B cell (primary cell): ENCODE measurements around the gene TEX35. TPM values are rescaled to one million over a fixed set of nuclear protein-coding genes. Genes with fewer than 3 reads are reported as not detected.

ENCODE experiments used
- ATAC-seq: fragments of 200-7000 bp; cut with Tn5 transposase; one replicate; pipeline ENCODE4 v1.10.0; 2021; ENCODE audit warnings: low read depth, mild to moderate bottlenecking, moderate number of reproducible peaks, moderate library complexity
- CTCF ChIA-PET: fragments of 350-600 bp; sonication (Branson Sonifier 250); formaldehyde crosslinking; loops from one replicate; lab custom pipeline; 2021; ENCODE audit warnings: antibody characterized with exemption, inconsistent platforms; lab: Charles Lee
- POLR2A ChIA-PET: fragments of 350-600 bp; sonication (Branson Sonifier 250); formaldehyde crosslinking; loops from one replicate; lab custom pipeline; 2021; ENCODE audit warnings: antibody characterized with exemption; lab: Charles Lee
- DNase-seq: peaks from one replicate; pipeline ENCODE4 v3.0.0; 2013
- H2AFZ ChIP-seq: 2 replicates; pipeline ENCODE4 v1.6.1; 2012; ENCODE audit warnings: mild to moderate bottlenecking, low read depth, low read length; ENCODE audit not compliant: insufficient read depth, poor library complexity, severe bottlenecking
- H3K27ac ChIP-seq, 2 donors: 1 replicate in 1 of 2; 2 replicates in 1 of 2; pipeline ENCODE4 v1.5.1; 2012 to 2013; ENCODE audit warnings: low read length in 2 of 2, mild to moderate bottlenecking in 2 of 2, moderate library complexity in 1 of 2
- H3K27me3 ChIP-seq, 4 experiments: fragments of 200-600 bp in 1 of 4; sonication (generic) in 1 of 4; replicated peaks in 1 of 4; 1 replicate in 2 of 4; 2 replicates in 2 of 4; pipeline versions ENCODE4 v1.6.1 to v1.7.0; 2013 to 2016; ENCODE audit warnings: low read length in 3 of 4, mild to moderate bottlenecking in 2 of 4, mixed read lengths in 1 of 4, moderate library complexity in 1 of 4; ENCODE audit not compliant: insufficient read depth in 4 of 4, control insufficient read depth in 3 of 4; ENCODE audit errors: control extremely low read depth in 1 of 4
- H3K36me3 ChIP-seq, 2 experiments: replicated peaks in 1 of 2; 1 replicate in 1 of 2; 2 replicates in 1 of 2; pipeline versions ENCODE4 v1.6.1 to v1.7.1; 2013; ENCODE audit warnings: low read length in 1 of 2; ENCODE audit not compliant: insufficient read depth in 2 of 2, control insufficient read depth in 1 of 2; ENCODE audit errors: control extremely low read depth in 1 of 2, extremely low read depth in 1 of 2
- H3K4me1 ChIP-seq, 2 donors: fragments of 200-600 bp in 1 of 2; sonication (generic) in 1 of 2; 1 replicate in 1 of 2; 2 replicates in 1 of 2; pipeline versions ENCODE4 v1.5.1 to v1.6.1; 2013 to 2017; ENCODE audit warnings: low read length in 2 of 2; ENCODE audit not compliant: control insufficient read depth in 2 of 2, insufficient read depth in 2 of 2
- H3K4me2 ChIP-seq: replicated peaks from 2 replicates; pipeline ENCODE3; 2012; ENCODE audit warnings: mild to moderate bottlenecking, low read depth, low read length; ENCODE audit not compliant: poor library complexity, severe bottlenecking
- H3K4me3 ChIP-seq, 5 experiments: fragments of 200-600 bp in 1 of 5; sonication (generic) in 1 of 5; 1 replicate in 3 of 5; 2 replicates in 2 of 5; pipeline versions ENCODE4 v1.5.1 to v1.7.0; 2011 to 2016; ENCODE audit warnings: low read length in 4 of 5, mild to moderate bottlenecking in 4 of 5, low read depth in 2 of 5, control low read depth in 1 of 5, moderate library complexity in 1 of 5; ENCODE audit not compliant: insufficient read depth in 1 of 5; ENCODE audit errors: control extremely low read depth in 1 of 5, extremely low read depth in 1 of 5
- H3K79me2 ChIP-seq: fragments of 200-600 bp; sonication (generic); one replicate; pipeline ENCODE4 v1.6.0; 2016; ENCODE audit warnings: low read length; ENCODE audit not compliant: control insufficient read depth, insufficient read depth
- H3K9ac ChIP-seq: fragments of 200-600 bp; sonication (generic); 2 replicates; pipeline ENCODE4 v1.6.1; 2017; ENCODE audit warnings: mild to moderate bottlenecking, low read length, moderate library complexity
- H3K9me3 ChIP-seq, 3 donors: one replicate each; pipeline versions ENCODE4 v1.6.1 to v1.7.1; 2013; ENCODE audit warnings: low read length in 2 of 3; ENCODE audit not compliant: control insufficient read depth in 2 of 3, insufficient read depth in 1 of 3; ENCODE audit errors: control extremely low read depth in 1 of 3
- H4K20me1 ChIP-seq: 2 replicates; pipeline ENCODE4 v1.6.0; 2012; ENCODE audit warnings: mild to moderate bottlenecking, low read length; ENCODE audit not compliant: insufficient read depth, control insufficient read depth, poor library complexity, severe bottlenecking
- H3K27ac Mint-ChIP-seq: one replicate; pipeline ENCODE4 v1.8.0; 2021; ENCODE audit warnings: mixed read lengths
- H3K27me3 Mint-ChIP-seq: one replicate; pipeline ENCODE4 v1.8.0; 2021; ENCODE audit warnings: mixed read lengths
- H3K4me1 Mint-ChIP-seq: one replicate; pipeline ENCODE4 v1.8.0; 2021; ENCODE audit warnings: mixed read lengths
- H3K4me3 Mint-ChIP-seq: one replicate; pipeline ENCODE4 v1.8.0; 2021; ENCODE audit warnings: mixed read lengths
- H3K9me3 Mint-ChIP-seq: one replicate; pipeline ENCODE4 v1.8.0; 2022; ENCODE audit warnings: mixed read lengths; ENCODE audit not compliant: insufficient read depth
- EZH2 ChIP-seq: IDR thresholded peaks from 2 replicates; pipeline ENCODE4 v1.6.1; 2012; ENCODE audit warnings: borderline replicate concordance, low read depth, mild to moderate bottlenecking, moderate library complexity, low read length; ENCODE audit not compliant: insufficient read depth, poor library complexity, severe bottlenecking
- WGBS: methylation state at CpG from one replicate; pipeline ENCODE4 v1.1.5; 2013; ENCODE audit warnings: missing lambda C conversion rate; ENCODE audit not compliant: insufficient coverage; 5-methylcytosine and 5-hydroxymethylcytosine counted together
- intact Hi-C: fragments of 100-400 bp; cut with micrococcal nuclease; formaldehyde crosslinking; loops from one replicate; pipeline ENCODE4 v1.10.0; 2022
- polyA plus RNA-seq: library from polyadenylated mRNA; depleted of rRNA; stranded (reverse); fragments of >200 nt; gene quantifications from 2 replicates; pipeline ENCODE4 v1.2.3, GENCODE V29; 2012
- total RNA-seq, 2 donors: library from RNA; stranded (reverse); fragments of 120-200 nt in 1 of 2; gene quantifications; 1 replicate in 1 of 2; 2 replicates in 1 of 2; pipeline versions ENCODE4 v1.2.3 to v1.2.4, GENCODE V29; 2013 to 2022
- TF ChIP-seq, protein P1 (sequence below): fragments of 200-600 bp; IDR thresholded peaks from one replicate; pipeline ENCODE4 v1.8.0; 2022; ENCODE audit warnings: antibody characterized with exemption, mild to moderate bottlenecking

TEX35 gene
- total and polyA plus RNA-seq, 2 donors (not counting 1 experiment from before 2014, with no cell fraction given), result 0.09 TPM; not detected in 1

DNA sequence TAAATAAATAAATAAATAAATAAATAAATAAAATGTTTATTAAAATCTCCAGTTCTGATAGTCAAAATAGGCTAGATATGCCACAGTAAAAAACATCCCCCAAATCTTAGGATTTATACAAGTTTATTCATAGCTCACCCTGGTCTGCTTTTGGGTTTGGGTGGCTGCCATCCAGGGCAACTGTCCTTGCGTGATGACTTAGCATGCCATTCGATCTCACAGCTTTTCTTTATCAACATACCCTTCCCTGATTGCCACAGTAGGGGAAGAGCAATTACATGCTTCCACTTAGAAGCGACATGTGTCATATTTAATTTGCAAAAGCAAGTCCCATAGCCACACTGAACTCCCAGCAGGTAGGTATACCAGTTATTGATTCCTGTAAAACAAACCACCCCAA is 52.7 kb downstream of the TEX35 start:
- Histone ChIP-seq H2AFZ (no peak overlapping the region), H3K4me1 (peaks cover 35 to 55% of the 10 kb centered on the region in 2 donors), H3K9ac (no peak overlapping the region), H4K20me1 (no peaks in the 10 kb centered on the region), H3K27me3 (no peaks in the 10 kb centered on the region), H3K4me2 (no peak overlapping the region), H3K79me2 (peaks cover 15% of the 10 kb centered on the region), H3K36me3 (peaks cover 0 to 10% of the 10 kb centered on the region in 2 experiments), H3K9me3 (peaks cover 1 to 16% (median 6%) of the 10 kb centered on the region in 3 donors), H3K27ac (no peak overlapping the region), H3K4me3 (no peak overlapping the region)
- ChIA-PET POLR2A (no interaction called here), CTCF (interaction anchor here (1.0 to 2.3 kb wide), 4 partner anchors 13 to 40 kb away, joined by 3 to 6 read pairs (median 4); no protein-coding TSS in a partner anchor)
- Mint-ChIP-seq H3K9me3 (peaks cover 6% of the 10 kb centered on the region), H3K27ac (peak overlapping the region; percentile 66), H3K4me3 (no peak overlapping the region), H3K4me1 (peaks cover 77% of the 10 kb centered on the region), H3K27me3 (no peaks in the 10 kb centered on the region)
- DNase-seq, result no peak
- intact Hi-C loops, result no loop called here
- no peak for ATAC-seq
- 100% methylated on average over 2 of the region's 3 CpGs for WGBS
- no peak for TF ChIP-seq EZH2
- TF ChIP-seq, protein P1, sequence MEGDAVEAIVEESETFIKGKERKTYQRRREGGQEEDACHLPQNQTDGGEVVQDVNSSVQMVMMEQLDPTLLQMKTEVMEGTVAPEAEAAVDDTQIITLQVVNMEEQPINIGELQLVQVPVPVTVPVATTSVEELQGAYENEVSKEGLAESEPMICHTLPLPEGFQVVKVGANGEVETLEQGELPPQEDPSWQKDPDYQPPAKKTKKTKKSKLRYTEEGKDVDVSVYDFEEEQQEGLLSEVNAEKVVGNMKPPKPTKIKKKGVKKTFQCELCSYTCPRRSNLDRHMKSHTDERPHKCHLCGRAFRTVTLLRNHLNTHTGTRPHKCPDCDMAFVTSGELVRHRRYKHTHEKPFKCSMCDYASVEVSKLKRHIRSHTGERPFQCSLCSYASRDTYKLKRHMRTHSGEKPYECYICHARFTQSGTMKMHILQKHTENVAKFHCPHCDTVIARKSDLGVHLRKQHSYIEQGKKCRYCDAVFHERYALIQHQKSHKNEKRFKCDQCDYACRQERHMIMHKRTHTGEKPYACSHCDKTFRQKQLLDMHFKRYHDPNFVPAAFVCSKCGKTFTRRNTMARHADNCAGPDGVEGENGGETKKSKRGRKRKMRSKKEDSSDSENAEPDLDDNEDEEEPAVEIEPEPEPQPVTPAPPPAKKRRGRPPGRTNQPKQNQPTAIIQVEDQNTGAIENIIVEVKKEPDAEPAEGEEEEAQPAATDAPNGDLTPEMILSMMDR, result no peak

GRCh38 chr1:178566187-178566586 is 53.3 kb downstream of the TEX35 start:
- Histone ChIP-seq H4K20me1 (no peaks in the 10 kb centered on the region), H2AFZ (no peak overlapping the region), H3K9me3 (peaks cover 1 to 16% (median 6%) of the 10 kb centered on the region in 3 donors), H3K4me2 (no peak overlapping the region), H3K4me1 (peaks cover 29 to 51% of the 10 kb centered on the region in 2 donors), H3K27me3 (no peaks in the 10 kb centered on the region), H3K79me2 (peaks cover 18% of the 10 kb centered on the region), H3K27ac (peak overlapping the region in 1 of 2 donors; percentile 44), H3K36me3 (peaks cover 0 to 7% of the 10 kb centered on the region in 2 experiments), H3K4me3 (no peak overlapping the region), H3K9ac (no peak overlapping the region)
- Mint-ChIP-seq H3K27me3 (no peaks in the 10 kb centered on the region), H3K27ac (peak overlapping the region; percentile 81), H3K4me1 (peaks cover 71% of the 10 kb centered on the region), H3K4me3 (no peak overlapping the region), H3K9me3 (peaks cover 6% of the 10 kb centered on the region)
- no peak for ATAC-seq
- 83% methylated on average over 2 of the region's 3 CpGs for WGBS
- TF ChIP-seq EZH2, result no peak
- TF ChIP-seq, protein P1, result no peak
- ChIA-PET CTCF (interaction anchor here (1.1 kb wide), 1 partner anchor 40 kb away, joined by 4 read pairs; no protein-coding TSS in a partner anchor), POLR2A (no interaction called here)
- intact Hi-C loops, result no loop called here
- DNase-seq, result no peak
